A549 treated with Mapracorat at 1 μM for 4 hours (cell line): ENCODE results near the gene ATXN7. TPM values are rescaled to one million over a fixed set of nuclear protein-coding genes. Genes with fewer than 3 reads are reported as not detected.

Experiments used
- total RNA-seq: library from RNA; stranded (reverse); fragments of 200-300 nt; extraction: Qiagen RNA extraction; gene quantifications from 5 replicates; pipeline ENCODE4 v1.2.3, GENCODE V29; 2022

Gene ATXN7
- total RNA-seq, result 2.8 to 6.7 TPM (median 4.4 TPM) in 5 replicates

GRCh38 chr3:63863150-63864007 lies at the start of gene ATXN7, which contains the start of gene THOC7:
Gene ATXN7 (plus strand): TSS chr3:63863867. CDS start chr3:63912599, 48,732 bp downstream.
Gene THOC7 (minus strand): TSS chr3:63863805. CDS start chr3:63863790, 15 bp downstream.

GRCh38 chr3:63819151-63819398 lies 44.6 kb upstream of the ATXN7 start, which contains the start of gene C3orf49:
Gene C3orf49 (plus strand): TSS chr3:63819299. CDS start chr3:63819472, 173 bp downstream.

GRCh38 chr3:63911873-63912767 lies 48.5 kb downstream of the ATXN7 start, which contains the start of gene SCAANT1:
Gene SCAANT1 (minus strand): TSS chr3:63912383.

GRCh38 chr3:64023187-64023860 lies 159.7 kb downstream of the ATXN7 start, which contains the start of gene PSMD6:
Gene PSMD6 (minus strand): TSS chr3:64023494. CDS start chr3:64023419, 75 bp downstream.

Other genes with a start within 250 kb of the ATXN7 start
- not detected in 5 replicates for gene SNTN, start 211.2 kb upstream of the ATXN7 start, total RNA-seq
- not detected in 5 replicates for gene C3orf49, start 44.6 kb upstream of the ATXN7 start, total RNA-seq
- 53.4 to 73.1 TPM (median 62.1 TPM) in 5 replicates for gene THOC7, start 62 bp upstream of the ATXN7 start, total RNA-seq
- 1.7 TPM in 1 of 5 replicates, not detected in the others for gene SCAANT1, start 48.5 kb downstream of the ATXN7 start, total RNA-seq
- 75.5 to 89.0 TPM (median 79.0 TPM) in 5 replicates for gene PSMD6, start 159.6 kb downstream of the ATXN7 start, total RNA-seq